OCI-LY1 (cell line): ENCODE results near the gene MDM1.

Experiments
- CTCF ChIP-seq: fragments of 200-600 bp; sonication (generic), shearing (Covaris generic); IDR thresholded peaks from 2 replicates; pipeline ENCODE4 v1.5.1; 2017; ENCODE audit warnings: mild to moderate bottlenecking, antibody characterized with exemption, low read length, moderate library complexity, mixed read lengths
- EZH2 ChIP-seq: fragments of 200-600 bp; sonication (generic), shearing (Covaris generic); IDR thresholded peaks from 2 replicates; pipeline ENCODE4 v1.8.0; 2017; ENCODE audit warnings: borderline replicate concordance, mixed run types, mild to moderate bottlenecking, antibody characterized with exemption, low read length, moderate library complexity, mixed read lengths

GRCh38 chr12:68310370-68310769, 21.8 kb downstream of the MDM1 start:
- no peak for TF ChIP-seq CTCF
- TF ChIP-seq EZH2 = no peak
